Measurements from ENCODE around the gene CCDC167.

GRCh38 chr6:37491830-37492208 is 7.9 kb downstream of the CCDC167 start:
- TF ChIP-seq CTCF (IDR thresholded peaks at IDR 0.05; ENCODE audit: control extremely low read depth in 1 of 3, insufficient read depth in 1 of 3, low read depth in 1 of 3, low read length in 3 of 3), result no peak
- TF ChIP-seq EZH2 (IDR thresholded peaks at IDR 0.05; ENCODE audit: low read depth, low read length, severe bottlenecking), result no peak
- no peak for TF ChIP-seq GABPA (IDR thresholded peaks at IDR 0.05; ENCODE audit: borderline replicate concordance, insufficient read depth, low read length)
- no peak for TF ChIP-seq POLR2A (IDR thresholded peaks at IDR 0.05; ENCODE audit: control extremely low read depth in 1 of 2, low read depth in 2 of 2, low read length in 2 of 2)
- no peak for TF ChIP-seq BCL11A (IDR thresholded peaks at IDR 0.05; ENCODE audit: low read depth in 2 of 2, low read length in 2 of 2)
- TF ChIP-seq SIRT6 (IDR thresholded peaks at IDR 0.05; ENCODE audit: low read length), result no peak
- TF ChIP-seq ATF2 (IDR thresholded peaks at IDR 0.05; ENCODE audit: low read length), result no peak
- TF ChIP-seq YY1 (IDR thresholded peaks at IDR 0.05; ENCODE audit: low read depth, low read length), result no peak
